LNCaP clone FGC (cell line): Measurements from ENCODE around the gene C2orf42.
A peak's percentile ranks its signal among the peaks of the same experiment; 100 is the strongest.

Source experiments
- DNase-seq: peaks from one replicate; pipeline ENCODE4 v3.0.0-alpha.2; 2011; ENCODE audit warnings: low read depth
- H3K4me3 ChIP-seq: 2 replicates; pipeline ENCODE4 v1.5.1; 2011; ENCODE audit warnings: mild to moderate bottlenecking, low read depth, low read length, control low read depth
- TF ChIP-seq, protein P1 (sequence below): IDR thresholded peaks from 2 replicates; pipeline ENCODE4 v1.5.1; 2012; ENCODE audit warnings: mild to moderate bottlenecking; ENCODE audit not compliant: control insufficient read depth, insufficient read depth; ENCODE audit errors: extremely low read depth

Gene C2orf42

DNA sequence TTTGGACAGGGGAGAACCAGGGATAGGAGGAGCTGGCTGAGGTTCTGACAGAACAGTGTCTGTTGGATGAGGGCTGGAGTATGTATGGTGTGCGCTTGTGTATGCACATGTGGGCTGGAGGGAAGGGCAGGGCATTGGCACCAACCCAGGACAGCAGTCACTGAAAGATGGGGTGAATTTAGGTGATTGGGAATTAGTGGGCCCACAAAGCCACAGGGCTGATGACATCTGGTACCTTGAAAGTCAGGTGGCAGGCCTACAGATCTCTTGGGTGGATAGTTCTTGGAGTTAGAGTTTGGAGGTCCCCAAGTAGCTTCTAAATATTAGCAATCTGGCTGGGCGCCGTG lies 45.7 kb downstream of the C2orf42 start:
- DNase-seq, result no peak
- H3K4me3 ChIP-seq, result no peak overlapping the region
- TF ChIP-seq, protein P1, sequence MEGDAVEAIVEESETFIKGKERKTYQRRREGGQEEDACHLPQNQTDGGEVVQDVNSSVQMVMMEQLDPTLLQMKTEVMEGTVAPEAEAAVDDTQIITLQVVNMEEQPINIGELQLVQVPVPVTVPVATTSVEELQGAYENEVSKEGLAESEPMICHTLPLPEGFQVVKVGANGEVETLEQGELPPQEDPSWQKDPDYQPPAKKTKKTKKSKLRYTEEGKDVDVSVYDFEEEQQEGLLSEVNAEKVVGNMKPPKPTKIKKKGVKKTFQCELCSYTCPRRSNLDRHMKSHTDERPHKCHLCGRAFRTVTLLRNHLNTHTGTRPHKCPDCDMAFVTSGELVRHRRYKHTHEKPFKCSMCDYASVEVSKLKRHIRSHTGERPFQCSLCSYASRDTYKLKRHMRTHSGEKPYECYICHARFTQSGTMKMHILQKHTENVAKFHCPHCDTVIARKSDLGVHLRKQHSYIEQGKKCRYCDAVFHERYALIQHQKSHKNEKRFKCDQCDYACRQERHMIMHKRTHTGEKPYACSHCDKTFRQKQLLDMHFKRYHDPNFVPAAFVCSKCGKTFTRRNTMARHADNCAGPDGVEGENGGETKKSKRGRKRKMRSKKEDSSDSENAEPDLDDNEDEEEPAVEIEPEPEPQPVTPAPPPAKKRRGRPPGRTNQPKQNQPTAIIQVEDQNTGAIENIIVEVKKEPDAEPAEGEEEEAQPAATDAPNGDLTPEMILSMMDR, result no peak

DNA sequence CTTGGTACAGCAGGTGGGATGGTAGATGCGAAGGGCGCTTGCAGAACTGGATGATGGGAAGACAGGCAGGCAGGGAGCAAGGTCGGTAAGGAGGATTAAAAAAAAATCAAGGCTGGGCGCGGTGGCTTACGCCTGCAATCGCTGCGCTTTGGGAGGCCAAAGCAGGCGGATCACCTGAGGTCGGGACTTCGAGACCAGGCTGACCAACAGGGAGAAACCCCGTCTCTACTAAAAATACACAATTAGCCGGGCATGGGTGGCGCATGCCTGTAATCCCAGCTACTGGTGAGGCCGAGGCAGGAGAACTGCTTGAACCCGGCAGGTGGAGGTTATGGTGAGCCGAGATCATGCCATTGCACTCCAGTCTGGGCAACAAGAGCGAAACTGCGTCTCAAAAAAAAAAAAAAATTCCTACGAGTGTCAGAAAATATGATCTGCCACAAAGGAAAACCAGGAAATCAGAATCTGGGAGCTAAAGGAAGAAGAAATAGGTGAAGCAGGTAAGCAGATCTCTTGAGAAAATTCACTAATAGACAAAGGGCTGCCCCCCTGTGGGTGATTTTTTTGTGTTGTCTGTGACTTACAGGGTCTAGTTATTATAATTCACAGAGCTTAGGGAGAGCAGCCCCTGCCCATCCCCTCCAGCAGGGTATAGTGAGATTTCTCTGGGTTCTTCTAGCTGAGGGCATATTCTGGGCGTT lies 46.2 kb downstream of the C2orf42 start:
- H3K4me3 ChIP-seq, result no peak overlapping the region
- TF ChIP-seq, protein P1, result no peak
- no peak for DNase-seq

DNA sequence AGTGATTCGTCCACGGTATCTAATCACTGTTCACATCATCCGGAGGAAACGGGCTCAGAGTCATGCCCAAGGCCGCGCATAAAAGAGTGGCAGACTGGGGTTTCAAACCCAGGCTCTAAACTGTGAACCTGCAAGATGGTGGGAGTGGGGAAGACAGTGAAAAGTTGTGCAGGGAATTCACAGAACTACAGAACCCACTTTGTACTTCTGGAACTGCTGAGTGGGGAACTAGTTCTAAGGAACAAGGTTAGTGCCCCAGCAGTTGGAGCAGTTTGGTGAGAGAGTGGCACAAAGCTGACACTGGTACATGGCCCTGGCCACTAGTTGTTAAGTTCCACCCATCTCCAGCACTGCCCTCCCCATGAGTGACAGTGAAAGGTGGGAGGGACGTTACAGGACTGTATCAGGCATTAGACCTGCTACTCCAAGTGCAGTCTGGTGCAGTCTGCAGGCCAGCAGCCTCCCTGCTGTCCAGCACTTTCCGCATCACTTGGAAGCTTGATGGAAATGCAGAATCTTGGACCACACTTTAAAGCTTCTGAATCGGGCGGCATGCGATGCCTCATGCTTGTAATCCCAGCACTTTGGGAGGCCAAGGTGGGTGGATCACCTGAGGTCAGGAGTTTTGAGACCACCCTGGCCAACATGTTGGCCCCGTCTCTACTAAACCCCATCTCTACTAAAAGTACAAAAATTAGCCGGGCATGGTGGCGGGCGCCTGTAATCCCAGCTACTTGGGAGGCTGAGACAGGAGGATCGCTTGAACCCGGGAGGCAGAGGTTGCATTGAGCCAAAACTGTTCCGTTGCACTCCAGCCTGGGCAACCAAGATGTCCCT lies 47.3 kb downstream of the C2orf42 start:
- peak; percentile 60 for DNase-seq
- TF ChIP-seq, protein P1, result no peak
- peak overlapping the region; percentile 41 for H3K4me3 ChIP-seq

DNA sequence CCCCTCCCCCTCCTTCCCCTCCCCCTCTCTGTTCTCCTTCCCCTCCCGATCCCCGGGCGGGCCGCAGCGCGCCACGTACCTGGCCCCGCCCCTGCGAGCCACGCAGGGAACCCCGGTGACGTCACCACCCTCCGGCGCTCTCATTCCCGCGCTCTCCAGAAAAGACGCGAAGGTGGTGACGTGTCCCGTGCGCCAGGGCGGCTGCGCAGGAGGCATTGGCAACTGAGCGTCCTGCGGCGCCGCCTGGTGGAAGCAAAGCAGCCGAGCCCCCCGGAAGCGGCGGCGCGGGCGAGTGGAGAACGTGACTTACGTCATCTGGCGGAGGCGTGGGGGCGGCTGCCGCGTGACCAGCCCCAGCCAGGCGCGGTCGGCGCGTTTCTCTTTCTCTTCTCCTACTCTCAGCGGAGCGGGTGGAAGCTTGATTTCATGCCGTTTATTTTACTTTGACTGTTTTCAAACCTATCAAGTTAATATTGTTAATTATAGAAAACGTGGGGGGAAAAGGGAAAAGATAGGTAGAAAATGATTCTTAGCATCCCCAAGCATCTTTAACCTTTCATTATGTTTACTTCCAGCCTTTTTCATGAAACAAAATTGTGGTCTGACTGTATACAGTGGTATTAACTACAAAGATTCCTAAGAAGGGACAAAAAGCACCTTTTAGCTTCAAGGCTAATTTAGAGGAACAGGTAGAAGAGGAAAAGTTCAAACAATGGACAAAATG lies 48.1 kb downstream of the C2orf42 start:
- peak overlapping the region; percentile 41 for H3K4me3 ChIP-seq
- DNase-seq, result peak; percentile 87
- TF ChIP-seq, protein P1, result peak; percentile 85

DNA sequence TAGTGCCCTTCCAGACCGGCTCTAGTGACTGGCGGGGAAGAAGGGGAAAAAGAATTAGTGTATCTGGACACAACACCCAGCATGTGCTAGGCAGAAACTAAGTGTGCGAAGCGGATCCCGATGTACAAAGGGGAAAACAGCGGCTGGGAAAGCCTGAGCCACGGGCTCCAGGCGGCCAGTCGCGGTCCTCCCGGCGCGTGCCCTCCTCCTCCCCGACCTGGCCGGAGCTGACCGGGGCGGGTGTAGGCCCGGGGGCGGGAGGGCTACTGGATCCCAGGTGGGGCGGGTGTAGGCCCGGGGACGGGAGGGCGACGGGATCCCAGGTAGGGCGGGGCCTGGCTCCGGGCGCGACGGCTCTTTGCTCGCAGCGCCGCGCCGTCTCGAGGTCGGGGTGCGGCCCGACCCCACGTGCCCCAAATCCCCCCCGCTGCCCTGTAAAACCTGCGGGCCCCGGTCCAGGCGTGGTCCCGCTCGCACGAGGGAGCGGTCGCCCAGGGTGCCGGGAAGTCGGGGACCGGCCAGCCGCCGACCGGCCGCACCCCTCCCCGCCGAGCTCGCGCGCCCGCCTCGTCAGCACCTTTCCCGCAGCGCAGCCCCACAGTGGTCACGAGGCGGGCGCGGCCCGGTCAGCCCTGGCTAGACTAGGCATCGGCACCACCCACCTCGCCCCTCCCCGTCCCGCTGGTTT lies 48.8 kb downstream of the C2orf42 start:
- no peak for DNase-seq
- TF ChIP-seq, protein P1, result no peak

DNA sequence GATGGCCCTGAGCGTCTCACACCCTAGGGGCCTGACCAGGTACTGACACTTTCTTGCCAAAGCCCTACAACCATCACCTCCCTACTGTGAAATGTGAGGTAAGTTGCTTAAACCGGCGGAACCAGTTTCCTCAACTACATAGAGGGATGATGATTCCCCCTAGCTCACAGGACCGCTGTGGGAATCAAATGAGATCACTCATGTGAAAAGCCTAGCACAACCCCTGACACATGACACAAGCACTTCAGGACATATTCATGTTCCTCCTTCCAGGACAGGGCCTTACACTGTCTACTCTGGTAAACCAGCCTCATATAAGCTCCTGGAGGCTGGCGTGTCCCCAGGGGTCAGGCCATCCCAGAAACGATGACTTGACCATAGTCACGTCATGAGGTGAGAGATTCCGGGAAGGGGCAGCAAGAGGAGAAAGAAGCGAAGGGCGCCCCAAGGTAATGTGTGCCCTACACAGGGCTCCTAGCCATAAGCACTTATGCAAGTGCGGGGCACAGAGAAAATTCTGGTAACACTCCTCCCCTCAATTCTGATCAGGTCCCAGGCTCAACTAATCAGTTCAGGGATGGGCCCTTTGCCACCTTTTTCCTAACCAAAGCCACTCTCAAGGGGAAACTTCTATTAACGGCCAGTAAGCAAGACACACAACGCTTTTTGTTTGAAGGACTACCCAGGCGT lies 49.5 kb downstream of the C2orf42 start:
- H3K4me3 ChIP-seq, result peak overlapping the region; percentile 50
- TF ChIP-seq, protein P1, result no peak
- DNase-seq, result peak; percentile 91

More for the DNA sequence above, 48.8 kb downstream of the C2orf42 start:
- peak overlapping the region; percentile 50 for H3K4me3 ChIP-seq
